Measurements from ENCODE around the gene ASB16.

- TF ChIP-seq POLR2A (IDR thresholded peaks at IDR 0.05) = no peak
- no peak for TF ChIP-seq CTCF (IDR thresholded peaks at IDR 0.05)
Observed at GRCh38 chr17:44191941-44192496, 21.5 kb downstream of the ASB16 start.
